Panc1 (cell line): ENCODE results near the gene S100PBP.

Source experiments
- POLR2AphosphoS5 ChIP-seq: IDR thresholded peaks from 2 replicates; pipeline ENCODE4 v1.6.1; 2012; ENCODE audit warnings: mild to moderate bottlenecking, low read depth, low read length, moderate library complexity
- SIN3A ChIP-seq: IDR thresholded peaks from 2 replicates; pipeline ENCODE4 v1.6.1; 2012; ENCODE audit warnings: low read depth, mild to moderate bottlenecking, low read length, moderate library complexity, borderline replicate concordance; ENCODE audit not compliant: insufficient read depth
- TCF7L2 ChIP-seq: IDR thresholded peaks from 2 replicates; pipeline ENCODE4 v1.6.1; 2011; ENCODE audit warnings: mild to moderate bottlenecking, low read depth, low read length, inconsistent platforms
- TF ChIP-seq, protein P1 (sequence below): fragments of 450-650 bp; IDR thresholded peaks from 2 replicates; pipeline ENCODE4 v1.5.1; 2017; ENCODE audit warnings: mild to moderate bottlenecking
- TF ChIP-seq, protein P2 (sequence below), 2 experiments: IDR thresholded peaks; 2 replicates each; pipeline ENCODE4 v1.6.1; 2011 to 2012; ENCODE audit warnings: low read depth in 2 of 2, control low read depth in 1 of 2, low read length in 1 of 2, mild to moderate bottlenecking in 1 of 2, moderate library complexity in 1 of 2; ENCODE audit not compliant: insufficient read depth in 1 of 2

DNA sequence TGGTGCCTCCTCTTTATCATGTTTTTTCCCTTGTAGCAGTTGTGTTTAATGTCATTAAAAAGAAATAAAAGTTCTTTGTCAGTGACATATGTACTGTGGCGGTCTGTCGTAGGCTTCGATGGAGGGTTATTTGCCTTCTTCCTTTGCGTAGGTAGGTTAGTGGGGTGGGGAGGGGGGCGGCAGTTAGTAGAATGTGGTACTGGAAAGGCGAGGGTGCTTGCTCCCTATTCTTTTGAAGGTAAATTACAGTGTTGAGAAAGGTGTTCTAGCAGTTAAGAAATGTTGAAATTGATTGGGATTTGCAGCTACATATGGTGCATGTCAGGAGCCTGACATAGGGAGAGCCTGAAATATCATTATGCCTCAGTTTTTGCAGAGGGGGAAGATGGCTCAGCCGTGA is 41.3 kb downstream of the S100PBP start:
- TF ChIP-seq, protein P1, sequence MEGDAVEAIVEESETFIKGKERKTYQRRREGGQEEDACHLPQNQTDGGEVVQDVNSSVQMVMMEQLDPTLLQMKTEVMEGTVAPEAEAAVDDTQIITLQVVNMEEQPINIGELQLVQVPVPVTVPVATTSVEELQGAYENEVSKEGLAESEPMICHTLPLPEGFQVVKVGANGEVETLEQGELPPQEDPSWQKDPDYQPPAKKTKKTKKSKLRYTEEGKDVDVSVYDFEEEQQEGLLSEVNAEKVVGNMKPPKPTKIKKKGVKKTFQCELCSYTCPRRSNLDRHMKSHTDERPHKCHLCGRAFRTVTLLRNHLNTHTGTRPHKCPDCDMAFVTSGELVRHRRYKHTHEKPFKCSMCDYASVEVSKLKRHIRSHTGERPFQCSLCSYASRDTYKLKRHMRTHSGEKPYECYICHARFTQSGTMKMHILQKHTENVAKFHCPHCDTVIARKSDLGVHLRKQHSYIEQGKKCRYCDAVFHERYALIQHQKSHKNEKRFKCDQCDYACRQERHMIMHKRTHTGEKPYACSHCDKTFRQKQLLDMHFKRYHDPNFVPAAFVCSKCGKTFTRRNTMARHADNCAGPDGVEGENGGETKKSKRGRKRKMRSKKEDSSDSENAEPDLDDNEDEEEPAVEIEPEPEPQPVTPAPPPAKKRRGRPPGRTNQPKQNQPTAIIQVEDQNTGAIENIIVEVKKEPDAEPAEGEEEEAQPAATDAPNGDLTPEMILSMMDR = no peak
- TF ChIP-seq POLR2AphosphoS5 = no peak
- TF ChIP-seq SIN3A = no peak
- TF ChIP-seq, protein P2, sequence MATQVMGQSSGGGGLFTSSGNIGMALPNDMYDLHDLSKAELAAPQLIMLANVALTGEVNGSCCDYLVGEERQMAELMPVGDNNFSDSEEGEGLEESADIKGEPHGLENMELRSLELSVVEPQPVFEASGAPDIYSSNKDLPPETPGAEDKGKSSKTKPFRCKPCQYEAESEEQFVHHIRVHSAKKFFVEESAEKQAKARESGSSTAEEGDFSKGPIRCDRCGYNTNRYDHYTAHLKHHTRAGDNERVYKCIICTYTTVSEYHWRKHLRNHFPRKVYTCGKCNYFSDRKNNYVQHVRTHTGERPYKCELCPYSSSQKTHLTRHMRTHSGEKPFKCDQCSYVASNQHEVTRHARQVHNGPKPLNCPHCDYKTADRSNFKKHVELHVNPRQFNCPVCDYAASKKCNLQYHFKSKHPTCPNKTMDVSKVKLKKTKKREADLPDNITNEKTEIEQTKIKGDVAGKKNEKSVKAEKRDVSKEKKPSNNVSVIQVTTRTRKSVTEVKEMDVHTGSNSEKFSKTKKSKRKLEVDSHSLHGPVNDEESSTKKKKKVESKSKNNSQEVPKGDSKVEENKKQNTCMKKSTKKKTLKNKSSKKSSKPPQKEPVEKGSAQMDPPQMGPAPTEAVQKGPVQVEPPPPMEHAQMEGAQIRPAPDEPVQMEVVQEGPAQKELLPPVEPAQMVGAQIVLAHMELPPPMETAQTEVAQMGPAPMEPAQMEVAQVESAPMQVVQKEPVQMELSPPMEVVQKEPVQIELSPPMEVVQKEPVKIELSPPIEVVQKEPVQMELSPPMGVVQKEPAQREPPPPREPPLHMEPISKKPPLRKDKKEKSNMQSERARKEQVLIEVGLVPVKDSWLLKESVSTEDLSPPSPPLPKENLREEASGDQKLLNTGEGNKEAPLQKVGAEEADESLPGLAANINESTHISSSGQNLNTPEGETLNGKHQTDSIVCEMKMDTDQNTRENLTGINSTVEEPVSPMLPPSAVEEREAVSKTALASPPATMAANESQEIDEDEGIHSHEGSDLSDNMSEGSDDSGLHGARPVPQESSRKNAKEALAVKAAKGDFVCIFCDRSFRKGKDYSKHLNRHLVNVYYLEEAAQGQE (IDR thresholded peaks at IDR 0.05; ENCODE audit: insufficient read depth in 1 of 2, low read depth in 2 of 2, low read length in 1 of 2) = no peak
- no peak for TF ChIP-seq TCF7L2
